Measurements from ENCODE around the gene ETV3L. TPM values are rescaled to one million over a fixed set of nuclear protein-coding genes. Genes with fewer than 3 reads are reported as not detected.

Gene ETV3L
- total and polyA plus RNA-seq, 2 experiments from 2014 or later = not detected

GRCh38 chr1:157138220-157139051 lies 38.8 kb upstream of the ETV3L start, which contains the start of gene ETV3:
ETV3 (minus strand) TSS chr1:157138395; CDS start chr1:157136352, 2,043 bp downstream.
- H4K20me1 ChIP-seq (replicated peaks; ENCODE audit: insufficient read depth) = peaks cover 27% of the 10 kb centered on the region
- peaks cover 30% of the 10 kb centered on the region for H3K36me3 Mint-ChIP-seq (ENCODE audit: low read depth)
- peak within 1 kb of the TSS; percentile 83 for H3K4me2 ChIP-seq
- ATAC-seq (peak; percentile 85), DNase-seq (ENCODE audit: low spot score) (peak; percentile 96)
- H3K4me1 Mint-ChIP-seq = peaks cover 54% of the 10 kb centered on the region
- peaks cover 26% of the 10 kb centered on the region for H3K36me3 ChIP-seq (ENCODE audit: insufficient read depth)
- no peaks in the 10 kb centered on the region for H3K9me2 ChIP-seq (ENCODE audit: insufficient read depth)
- H3K4me1 ChIP-seq (ENCODE audit: insufficient read depth) = peaks cover 49% of the 10 kb centered on the region
- H2AFZ ChIP-seq = peak within 1 kb of the TSS; percentile 6; the same call in 1 of the 2 replicates
- peak within 1 kb of the TSS; percentile 98 for H3K4me3 Mint-ChIP-seq
- peaks cover 9% of the 10 kb centered on the region; the same call in 1 of the 2 replicates for H3K27me3 ChIP-seq (ENCODE audit: insufficient read depth)
- H3F3A ChIP-seq (replicated peaks; ENCODE audit: low read depth) = peaks cover 5% of the 10 kb centered on the region; the same call in 1 of the 2 replicates
- peak within 1 kb of the TSS; percentile 95 for H3K27ac Mint-ChIP-seq
- peak within 1 kb of the TSS; percentile 83 for H3K4me3 ChIP-seq
- H3K79me2 ChIP-seq (replicated peaks; ENCODE audit: insufficient read depth) = peaks cover 23% of the 10 kb centered on the region
- TF ChIP-seq EZH2 (IDR thresholded peaks at IDR 0.05; ENCODE audit: low read depth, unreplicated experiment) (no peak), EZH2phosphoT487 (IDR thresholded peaks at IDR 0.05; ENCODE audit: unreplicated experiment) (no peak), ZNF331 (CRISPR knock-in tag; IDR thresholded peaks at IDR 0.05; ENCODE audit: low read depth) (no peak), POLR2AphosphoS5 (IDR thresholded peaks at IDR 0.05; ENCODE audit: low read depth) (peak; percentile 83), ETS1 (IDR thresholded peaks at IDR 0.05) (peak; percentile 90), CREB1 (CRISPR knock-in tag; IDR thresholded peaks at IDR 0.05; ENCODE audit: low read depth) (peak; percentile 88), ZNF114 (CRISPR knock-in tag; IDR thresholded peaks at IDR 0.05) (no peak)
- H3K9me3 Mint-ChIP-seq = no peaks in the 10 kb centered on the region
- peaks cover 13% of the 10 kb centered on the region for H3K27me3 Mint-ChIP-seq (ENCODE audit: insufficient read depth, low read depth, poor library complexity)
- peak within 1 kb of the TSS; percentile 92 for H3K27ac ChIP-seq (ENCODE audit: low read depth)

GRCh38 chr1:157137408-157138219 lies 38.0 kb upstream of the ETV3L start:
- peak overlapping the region; percentile 83 for H3K4me2 ChIP-seq
- peaks cover 13% of the 10 kb centered on the region for H3K27me3 Mint-ChIP-seq (ENCODE audit: insufficient read depth, low read depth, poor library complexity)
- H3K36me3 Mint-ChIP-seq (ENCODE audit: low read depth) = peaks cover 38% of the 10 kb centered on the region
- peaks cover 51% of the 10 kb centered on the region for H3K4me1 Mint-ChIP-seq
- H3K27ac Mint-ChIP-seq = peak overlapping the region; percentile 95
- H3K9me2 ChIP-seq (ENCODE audit: insufficient read depth) = no peaks in the 10 kb centered on the region
- no peak overlapping the region for H2AFZ ChIP-seq
- no peaks in the 10 kb centered on the region for H3K9me3 Mint-ChIP-seq
- H3K27me3 ChIP-seq (ENCODE audit: insufficient read depth) = peaks cover 6% of the 10 kb centered on the region; the same call in 1 of the 2 replicates
- peaks cover 27% of the 10 kb centered on the region for H4K20me1 ChIP-seq (replicated peaks; ENCODE audit: insufficient read depth)
- peaks cover 29% of the 10 kb centered on the region for H3K36me3 ChIP-seq (ENCODE audit: insufficient read depth)
- peaks cover 5% of the 10 kb centered on the region; the same call in 1 of the 2 replicates for H3F3A ChIP-seq (replicated peaks; ENCODE audit: low read depth)
- peak overlapping the region; percentile 83 for H3K4me3 ChIP-seq
- H3K79me2 ChIP-seq (replicated peaks; ENCODE audit: insufficient read depth) = peaks cover 23% of the 10 kb centered on the region
- ATAC-seq = peak; percentile 36
- H3K27ac ChIP-seq (ENCODE audit: low read depth) = peak overlapping the region; percentile 57; the same call in 1 of the 2 replicates
- peak overlapping the region; percentile 98 for H3K4me3 Mint-ChIP-seq
- peaks cover 47% of the 10 kb centered on the region for H3K4me1 ChIP-seq (ENCODE audit: insufficient read depth)
- TF ChIP-seq JUNB (IDR thresholded peaks at IDR 0.05; ENCODE audit: unreplicated experiment) = no peak
- TF ChIP-seq ETS1 (IDR thresholded peaks at IDR 0.05) = no peak
- TF ChIP-seq EZH2phosphoT487 (IDR thresholded peaks at IDR 0.05; ENCODE audit: unreplicated experiment) = no peak
- TF ChIP-seq CREB1 (CRISPR knock-in tag; IDR thresholded peaks at IDR 0.05; ENCODE audit: low read depth) = no peak
- no peak for TF ChIP-seq NANOG (IDR thresholded peaks at IDR 0.05; ENCODE audit: borderline replicate concordance)
- TF ChIP-seq EZH2 (IDR thresholded peaks at IDR 0.05; ENCODE audit: low read depth, unreplicated experiment) = no peak
- TF ChIP-seq POLR2AphosphoS5 (IDR thresholded peaks at IDR 0.05; ENCODE audit: low read depth) = no peak
- TF ChIP-seq ZNF114 (CRISPR knock-in tag; IDR thresholded peaks at IDR 0.05) = no peak
- no peak for DNase-seq (ENCODE audit: low spot score)
